ENCODE results near the gene KIF14.

The KIF14 gene

GRCh38 chr1:200505257-200505656 is 115.3 kb downstream of the KIF14 start:
- Histone ChIP-seq H3K27me3 (ENCODE audit: control insufficient read depth in 2 of 2, insufficient read depth in 2 of 2, low read length in 2 of 2) (no peaks in the 10 kb centered on the region), H3K9ac (ENCODE audit: low read depth in 1 of 2, low read length in 2 of 2) (no peak overlapping the region), H3K9me3 (ENCODE audit: control insufficient read depth in 2 of 2, low read length in 2 of 2) (no peaks in the 10 kb centered on the region), H3K4me3 (ENCODE audit: low read length in 2 of 2) (no peak overlapping the region), H3K27ac (ENCODE audit: low read depth in 2 of 2, low read length in 2 of 2) (no peak overlapping the region), H3K4me1 (ENCODE audit: control insufficient read depth in 2 of 2, insufficient read depth in 2 of 2, low read length in 2 of 2) (no peaks in the 10 kb centered on the region), H3K36me3 (ENCODE audit: control insufficient read depth in 2 of 2, insufficient read depth in 2 of 2, low read length in 2 of 2) (no peaks in the 10 kb centered on the region)
